NCI-H1092 (cell line): Measurements from ENCODE around the gene DRD2.
A peak's percentile ranks its signal among the peaks of the same experiment; 100 is the strongest.

Source experiments
- DNase-seq: peaks from one replicate; lab custom pipeline; 2025; lab: John Stamatoyannopoulos, UW

The DRD2 gene

DNA sequence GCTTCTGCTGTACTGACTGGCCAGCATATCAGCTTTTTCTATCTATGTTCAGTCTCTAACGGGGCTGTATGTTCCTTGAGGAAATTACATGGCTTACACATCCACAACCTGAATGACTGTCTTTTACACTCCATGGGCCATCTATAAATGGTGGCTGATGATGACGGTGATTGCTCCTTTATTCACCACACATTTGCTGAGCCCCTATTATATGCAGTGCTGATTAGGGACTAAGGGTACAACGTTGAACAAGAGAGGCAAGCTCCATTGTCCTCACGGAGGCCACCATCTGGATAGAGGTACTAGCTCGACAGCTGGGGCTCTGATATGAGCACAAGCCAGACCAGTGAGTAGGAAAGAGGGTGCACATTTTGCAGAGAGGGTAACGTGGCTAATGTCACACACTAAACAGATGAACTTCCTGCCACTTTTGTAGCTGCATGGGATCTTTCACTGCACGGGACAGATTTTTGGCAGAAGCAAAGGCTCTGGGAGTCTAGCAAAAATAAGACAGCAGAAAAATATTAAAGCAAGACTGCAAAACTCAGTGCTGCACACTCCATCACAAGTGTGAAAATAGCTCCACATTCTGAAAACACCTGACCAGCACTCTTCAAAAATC lies 30.6 kb downstream of the DRD2 start:
- DNase-seq: no peak

DNA sequence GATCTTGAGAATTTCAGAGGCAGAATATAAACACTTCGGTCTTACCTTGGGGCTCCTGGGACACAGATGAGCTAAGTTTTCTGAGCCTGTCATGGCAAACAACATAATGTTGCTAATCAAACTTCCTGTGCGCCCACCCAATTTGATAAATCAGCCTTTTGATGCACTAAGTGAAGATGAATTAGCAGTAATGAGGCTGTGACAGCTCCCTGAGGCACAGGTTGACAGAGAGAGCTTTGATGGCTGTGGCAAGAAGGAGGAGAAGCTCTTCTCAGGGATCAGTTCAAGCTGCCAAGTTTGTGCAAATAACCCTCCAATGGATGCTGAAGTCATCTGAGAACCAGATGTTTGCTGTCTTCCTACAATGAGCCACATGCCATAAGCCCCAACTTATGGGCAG lies 34.4 kb downstream of the DRD2 start:
- no peak for DNase-seq

- DNase-seq: no peak
Observed at GRCh38 chr11:113436672-113437252, 38.4 kb downstream of the DRD2 start.

GRCh38 chr11:113435190-113435968 lies 39.8 kb downstream of the DRD2 start:
- no peak for DNase-seq

DNA sequence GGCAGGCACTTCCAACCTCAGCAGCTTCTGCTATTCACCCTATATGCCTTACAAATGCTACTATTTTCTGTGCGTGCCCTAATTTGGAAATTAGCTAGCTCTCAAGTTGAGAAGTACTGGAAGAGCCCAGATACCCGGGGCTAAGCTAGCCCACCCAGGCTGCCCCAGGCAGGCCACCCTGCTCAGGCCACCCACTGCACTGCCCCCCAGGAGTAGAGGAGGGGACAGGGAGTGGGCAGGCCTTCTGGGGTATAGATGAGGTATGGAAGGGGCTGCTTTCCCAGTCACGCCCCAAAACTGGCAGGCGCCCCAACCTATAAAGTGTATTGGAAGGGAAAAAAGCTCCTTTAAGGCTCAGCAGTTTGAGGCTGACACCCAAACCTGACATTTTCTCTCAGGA lies 43.5 kb downstream of the DRD2 start:
- DNase-seq: no peak

DNA sequence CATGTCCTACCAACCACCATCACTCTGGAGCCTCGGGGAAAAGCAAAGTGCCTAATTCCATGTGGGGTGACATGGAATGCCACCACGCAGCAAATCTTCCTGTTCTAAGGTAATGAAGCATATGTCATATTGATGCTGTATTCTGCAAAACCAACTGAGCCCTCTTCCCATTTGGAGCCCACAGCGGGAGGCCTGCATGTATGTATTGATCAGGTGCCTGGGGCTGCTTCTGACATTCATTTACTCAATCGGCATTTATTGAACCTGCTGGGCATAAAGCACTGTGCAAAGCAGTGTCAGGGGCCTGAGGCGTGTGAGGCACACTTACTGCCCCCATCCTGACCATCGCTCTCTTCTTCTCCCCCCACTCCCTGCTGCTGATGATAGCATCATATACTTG lies 48.5 kb downstream of the DRD2 start:
- DNase-seq: no peak

GRCh38 chr11:113420808-113421207 lies 54.4 kb downstream of the DRD2 start:
- DNase-seq: no peak

GRCh38 chr11:113419454-113420003 lies 55.7 kb downstream of the DRD2 start:
- DNase-seq: peak; percentile 10

DNA sequence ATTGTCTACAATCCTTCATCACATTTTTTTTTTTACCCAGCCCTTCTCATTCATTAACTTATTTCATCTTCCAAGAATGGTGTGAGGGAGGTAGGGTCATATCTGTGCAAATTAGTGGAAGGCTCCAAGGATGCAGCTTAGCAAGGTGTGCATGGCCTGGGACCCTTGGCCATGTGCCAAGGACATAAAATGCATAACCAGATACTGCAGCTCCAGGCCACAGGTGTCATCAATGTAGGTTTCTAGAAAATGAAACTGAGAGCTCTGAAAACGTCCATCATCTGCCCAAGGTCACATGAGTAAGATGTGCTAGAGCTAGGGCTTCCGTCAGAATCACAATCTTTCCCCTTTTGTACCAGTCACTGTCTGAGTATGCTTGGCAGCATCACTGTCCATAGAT lies 57.8 kb downstream of the DRD2 start:
- DNase-seq: no peak

- no peak for DNase-seq
Observed at GRCh38 chr11:113415343-113415742, 59.9 kb downstream of the DRD2 start.

- no peak for DNase-seq
Observed at GRCh38 chr11:113412675-113413074, 62.5 kb downstream of the DRD2 start.

- peak; percentile 29 for DNase-seq
Observed at GRCh38 chr11:113411536-113411935, 63.7 kb downstream of the DRD2 start.

GRCh38 chr11:113410414-113411135 lies 64.6 kb downstream of the DRD2 start:
- DNase-seq: no peak

DNA sequence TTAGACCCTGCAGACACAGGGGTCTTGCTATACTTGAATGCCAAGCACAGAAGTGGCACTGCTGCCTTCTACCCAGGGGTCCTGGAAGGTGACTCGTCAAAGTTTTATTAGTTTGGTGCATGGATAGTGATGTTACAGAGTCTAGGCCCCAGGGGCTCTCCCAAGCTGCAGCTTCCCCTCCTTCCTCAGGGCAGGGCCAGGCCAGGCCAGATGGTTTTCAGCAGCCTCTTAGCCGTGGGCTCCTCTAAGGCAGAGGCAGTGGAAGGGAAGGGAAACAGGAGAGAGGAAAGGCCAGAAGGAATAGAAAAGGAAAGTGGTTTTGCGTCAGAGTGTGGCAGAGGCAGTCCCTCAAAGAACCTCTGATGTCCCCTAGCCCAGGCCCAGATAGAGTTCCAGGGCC lies 65.7 kb downstream of the DRD2 start:
- no peak for DNase-seq

GRCh38 chr11:113408887-113409286 lies 66.3 kb downstream of the DRD2 start:
- DNase-seq: no peak

- no peak for DNase-seq
Observed at GRCh38 chr11:113408206-113408605, 67.0 kb downstream of the DRD2 start.

DNA sequence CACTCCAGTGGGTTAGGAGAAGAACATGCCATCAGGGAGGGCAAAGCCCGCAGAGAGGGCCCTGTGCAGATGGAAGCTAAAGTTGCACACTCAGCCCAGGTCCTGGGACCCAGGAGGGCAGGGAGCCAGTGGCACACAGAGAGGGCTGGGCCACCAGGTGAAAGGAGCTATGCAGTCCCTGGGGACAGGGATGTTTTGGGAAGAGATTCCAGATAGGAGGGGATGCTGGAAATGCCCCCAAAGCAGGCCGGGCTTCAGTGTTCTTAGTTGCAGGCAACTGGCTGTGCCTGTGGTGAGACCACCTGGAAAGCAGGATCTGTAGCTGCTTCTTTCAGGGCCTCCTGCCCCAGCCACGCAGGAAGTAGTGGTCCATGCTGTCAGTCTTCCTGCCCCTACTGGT lies 68.0 kb downstream of the DRD2 start:
- DNase-seq: no peak

GRCh38 chr11:113405724-113406478 lies 69.3 kb downstream of the DRD2 start:
- no peak for DNase-seq

DNA sequence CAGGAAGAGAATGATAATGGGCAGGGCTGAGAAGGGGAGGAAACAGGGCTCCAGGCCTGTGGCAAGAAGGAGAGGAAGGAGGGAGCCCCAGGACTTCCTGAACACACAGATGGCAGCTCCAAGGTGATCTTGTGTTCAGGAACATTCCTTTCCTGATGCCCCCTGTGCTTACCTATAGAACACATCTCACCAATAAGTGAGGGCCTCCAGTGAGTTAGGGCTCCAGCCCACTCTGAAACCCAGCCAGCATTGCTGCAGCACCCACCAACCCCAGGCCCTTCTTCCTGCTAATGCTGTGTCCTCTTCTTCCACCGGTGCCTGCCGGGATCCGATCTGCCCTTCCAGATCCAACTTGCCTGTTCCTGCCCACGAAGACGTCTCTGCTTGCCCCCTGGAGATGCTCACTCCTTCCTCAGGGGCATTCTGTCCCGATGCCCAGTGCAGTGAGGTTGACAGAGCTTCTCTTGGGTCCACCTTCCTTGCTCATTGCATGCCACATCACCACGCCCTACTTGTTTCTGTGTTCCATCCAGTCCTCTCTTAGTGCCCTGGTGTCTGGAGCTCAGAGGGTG lies 70.3 kb downstream of the DRD2 start:
- no peak for DNase-seq

- peak; percentile 96 for DNase-seq
Observed at GRCh38 chr11:113401718-113402117, 73.5 kb downstream of the DRD2 start.

DNA sequence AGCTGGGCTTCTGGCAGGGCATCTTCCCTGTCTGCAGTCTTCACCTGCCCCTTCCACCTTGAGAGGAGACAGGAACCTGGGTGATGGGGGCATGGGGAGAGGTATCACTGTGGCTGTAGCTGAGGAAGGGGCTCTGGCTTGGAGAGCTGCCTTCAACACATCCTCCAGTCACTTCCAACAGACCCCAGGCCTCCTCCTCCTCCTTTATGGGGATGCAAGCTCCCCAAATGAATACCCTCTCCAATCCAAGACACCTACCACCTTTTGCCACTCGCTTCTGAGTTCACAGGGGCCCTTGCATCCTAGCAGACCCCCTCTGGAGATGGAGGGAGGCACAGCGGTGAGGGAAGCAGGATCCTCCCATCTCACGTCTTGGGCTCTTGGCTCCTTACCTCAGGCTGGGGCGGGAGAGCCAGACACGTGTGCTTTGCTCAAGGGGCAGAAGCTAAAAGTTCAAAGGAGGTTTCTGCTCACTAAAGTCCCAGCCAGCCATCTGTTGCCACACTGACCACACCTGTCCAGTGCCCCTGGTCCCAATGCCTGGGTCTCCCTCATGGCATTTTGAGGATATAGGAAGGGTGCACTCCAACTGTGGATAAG lies 74.5 kb downstream of the DRD2 start:
- DNase-seq: no peak
